ENCODE data around the gene CHRFAM7A.
"Not testable (repeated sequence)": the region's sequence is repeated elsewhere in the genome, so short reads cannot be mapped to it uniquely, and the experiment has no call there.

CHRFAM7A gene

DNA sequence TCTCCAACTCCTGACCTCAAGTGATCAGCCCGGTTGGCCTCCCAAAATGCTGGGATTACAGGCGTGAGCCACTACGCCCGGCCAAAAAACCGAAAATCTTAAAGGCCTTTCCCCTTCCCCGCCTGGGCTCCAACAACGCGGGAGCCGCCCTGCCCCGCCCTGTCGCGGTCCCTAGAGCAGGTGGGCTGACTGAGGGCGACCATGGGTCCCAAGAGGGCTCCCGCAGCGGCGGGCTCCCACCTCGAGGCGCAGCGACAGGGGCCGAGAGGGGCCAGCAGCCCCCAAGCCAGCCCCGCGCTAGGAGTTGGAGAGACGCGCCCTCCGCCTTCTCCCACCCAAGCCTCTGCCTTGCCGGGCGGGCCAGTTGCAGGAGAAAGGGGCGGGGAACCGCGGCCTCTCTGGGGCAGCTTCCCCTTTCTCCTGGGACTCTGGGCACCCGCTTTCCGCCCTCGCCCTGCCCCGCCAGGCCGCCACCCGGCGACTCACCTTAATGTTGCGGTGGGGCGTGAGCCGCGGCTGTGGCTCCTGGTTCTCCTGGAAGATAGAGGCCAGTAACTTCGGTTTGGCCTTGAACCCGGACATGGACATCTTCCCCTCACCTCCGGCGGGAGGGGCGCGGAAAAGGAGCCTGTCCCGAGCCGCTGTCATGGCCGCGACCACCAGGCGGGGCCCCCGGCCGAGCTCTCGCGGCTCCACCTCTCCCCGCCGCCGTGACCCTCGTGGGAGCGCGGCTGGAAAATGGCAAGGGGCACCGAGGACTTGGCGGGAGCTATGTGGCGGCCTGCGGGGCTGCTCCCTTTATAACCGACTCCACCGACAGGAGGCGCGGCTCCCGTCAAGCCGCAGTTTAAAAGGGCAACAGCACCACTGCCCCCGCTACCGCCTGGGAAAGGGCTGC, at the start of gene CHRFAM7A:
CHRFAM7A (minus strand) TSS at position 775 of the 898 bp plus-strand sequence. CDS start 10,189 bp downstream, outside the sequence.
- not testable (repeated sequence) for DNase-seq (ENCODE audit: extremely low read depth, low read depth)

DNA sequence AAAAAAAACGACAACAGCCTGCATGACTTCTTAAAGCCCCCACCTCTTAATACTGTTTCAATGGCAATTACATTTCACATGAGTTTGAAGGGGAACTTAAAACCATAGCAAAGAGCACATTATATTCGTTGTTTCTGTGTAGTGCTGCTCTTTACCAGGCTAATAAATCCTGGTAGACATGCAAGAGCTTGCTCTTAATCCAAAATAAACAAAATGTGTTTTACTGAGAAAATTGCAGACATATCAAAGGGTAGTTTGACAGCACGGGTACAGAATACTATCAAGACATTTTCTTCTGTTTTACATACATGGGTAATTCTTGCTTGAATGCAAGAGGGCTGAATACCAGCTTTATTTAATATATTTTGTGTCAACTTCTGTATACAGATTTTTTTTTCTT, 45.0 kb upstream of the CHRFAM7A start:
- DNase-seq (ENCODE audit: extremely low read depth, low read depth): not testable (repeated sequence)

DNA sequence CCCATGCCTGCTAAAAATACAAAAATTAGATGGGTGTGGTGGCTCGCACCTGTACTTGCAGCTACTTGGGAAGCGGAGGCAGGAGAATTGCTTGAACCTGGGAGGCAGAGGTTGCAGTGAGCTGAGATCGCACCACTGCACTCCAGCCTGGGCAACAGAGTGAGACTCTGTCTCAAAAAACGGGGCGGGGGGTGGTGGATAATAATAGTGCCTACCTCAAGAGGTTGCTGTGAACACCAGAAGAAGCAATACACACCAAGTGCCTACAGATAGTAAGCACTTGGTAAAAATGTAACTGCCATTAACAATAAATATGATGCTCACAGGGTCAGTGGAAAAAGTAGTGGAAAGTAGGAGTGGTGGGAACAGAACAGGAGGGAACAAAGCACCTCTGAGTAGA, 42.5 kb upstream of the CHRFAM7A start:
- not testable (repeated sequence) for DNase-seq (ENCODE audit: extremely low read depth, low read depth)

DNA sequence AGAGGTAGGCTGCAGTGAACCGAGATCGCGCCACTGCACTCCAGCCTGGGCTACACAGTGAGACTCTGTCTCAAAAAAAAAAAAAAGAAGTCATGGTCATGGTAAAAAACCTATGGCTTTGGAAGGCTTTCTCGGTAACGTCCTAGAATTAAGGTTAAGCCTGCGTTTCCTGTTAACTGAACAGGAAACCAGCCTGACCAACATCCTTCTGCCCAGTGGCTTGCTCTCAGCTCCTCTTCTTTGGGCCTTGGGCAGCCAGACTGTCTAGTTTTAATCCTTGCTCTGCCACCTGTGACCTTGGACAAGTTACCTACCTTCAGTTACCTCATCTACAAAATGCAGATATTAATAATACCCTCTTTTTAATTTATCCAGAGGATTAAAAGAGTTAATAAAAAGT, 27.4 kb upstream of the CHRFAM7A start:
- DNase-seq (ENCODE audit: extremely low read depth, low read depth): not testable (repeated sequence)

DNA sequence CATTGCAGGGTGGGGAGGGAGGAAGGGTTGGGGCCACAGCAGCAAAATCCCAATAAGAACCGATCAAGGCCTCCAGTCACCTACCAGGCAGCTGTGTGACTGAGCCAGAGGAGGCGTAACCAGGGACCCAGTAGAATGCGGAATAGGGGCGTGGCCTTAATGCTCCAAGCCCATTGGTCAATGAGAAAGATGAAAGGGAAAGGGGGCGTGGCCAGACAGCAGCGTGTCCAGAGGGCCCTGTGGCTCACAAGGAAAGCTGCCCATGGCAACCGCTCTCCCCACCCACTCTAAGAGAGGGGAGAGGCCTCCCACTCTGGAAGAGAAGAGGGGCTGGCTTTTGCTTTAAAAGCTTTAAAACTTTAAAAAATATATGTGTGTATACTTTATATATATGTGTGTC, 20.8 kb upstream of the CHRFAM7A start, which contains the start of gene GOLGA8R:
GOLGA8R (minus strand) TSS at position 101 of the 400 bp plus-strand sequence; CDS start at position 3, 98 bp downstream.
- not testable (repeated sequence) for DNase-seq (ENCODE audit: extremely low read depth, low read depth)

DNA sequence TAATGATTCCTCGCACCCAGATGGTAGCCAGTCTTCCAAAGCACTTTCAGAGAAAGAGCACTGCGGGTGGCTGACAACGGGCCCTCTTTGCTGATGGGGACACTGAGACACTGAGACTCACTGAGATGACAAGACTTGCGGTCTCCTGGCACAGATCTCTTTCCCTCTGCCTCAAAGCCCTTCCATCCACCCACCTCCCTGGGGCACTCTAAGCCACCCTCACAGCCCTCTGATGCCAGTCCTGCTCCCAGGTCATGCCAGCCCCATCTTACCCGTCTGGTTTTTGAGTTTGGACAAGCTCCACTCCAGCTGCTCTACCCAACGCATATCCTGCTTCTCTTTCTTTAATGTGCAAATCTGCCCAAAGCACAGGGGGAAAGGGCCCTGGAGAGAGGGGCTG, 14.3 kb upstream of the CHRFAM7A start:
- DNase-seq (ENCODE audit: extremely low read depth, low read depth): not testable (repeated sequence)

DNA sequence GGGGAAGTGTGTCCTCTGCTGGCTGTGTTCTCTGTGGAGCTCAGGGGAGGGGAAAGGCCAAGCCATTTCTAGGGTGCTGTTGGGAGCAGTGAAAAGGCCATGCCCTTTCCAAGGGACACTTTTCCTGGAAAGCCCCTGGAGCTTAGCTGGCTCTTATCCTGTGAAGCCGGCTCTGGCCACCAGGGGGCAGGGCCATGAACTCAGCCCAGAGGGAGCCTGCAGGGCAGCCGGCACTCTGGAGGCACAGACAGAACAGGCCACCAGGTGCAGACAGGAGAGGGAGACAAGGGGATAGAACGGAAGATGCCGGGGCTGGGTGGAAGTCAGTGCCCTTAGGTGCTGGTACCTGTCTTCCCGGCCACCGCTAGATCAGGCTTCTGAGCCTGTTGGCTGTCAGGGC, 5.6 kb upstream of the CHRFAM7A start:
- not testable (repeated sequence) for DNase-seq (ENCODE audit: extremely low read depth, low read depth)

DNA sequence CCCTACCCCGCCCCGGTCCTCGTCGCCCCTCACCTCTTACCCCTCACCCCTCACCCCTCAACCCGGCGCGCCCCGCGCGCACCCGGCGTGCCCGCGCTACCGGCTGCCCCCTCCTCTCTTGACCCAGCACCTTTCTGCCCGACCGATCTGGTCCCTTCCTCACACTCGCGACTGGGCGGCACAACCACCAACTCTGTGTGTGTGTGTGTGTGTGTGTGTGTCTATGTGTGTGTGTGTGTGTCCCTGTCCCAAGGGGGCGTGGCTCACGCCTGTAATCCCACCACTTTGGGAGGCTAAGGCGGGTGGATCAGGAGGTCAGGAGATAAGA, 288 bp upstream of the CHRFAM7A start:
- DNase-seq (ENCODE audit: extremely low read depth, low read depth): not testable (repeated sequence)

DNA sequence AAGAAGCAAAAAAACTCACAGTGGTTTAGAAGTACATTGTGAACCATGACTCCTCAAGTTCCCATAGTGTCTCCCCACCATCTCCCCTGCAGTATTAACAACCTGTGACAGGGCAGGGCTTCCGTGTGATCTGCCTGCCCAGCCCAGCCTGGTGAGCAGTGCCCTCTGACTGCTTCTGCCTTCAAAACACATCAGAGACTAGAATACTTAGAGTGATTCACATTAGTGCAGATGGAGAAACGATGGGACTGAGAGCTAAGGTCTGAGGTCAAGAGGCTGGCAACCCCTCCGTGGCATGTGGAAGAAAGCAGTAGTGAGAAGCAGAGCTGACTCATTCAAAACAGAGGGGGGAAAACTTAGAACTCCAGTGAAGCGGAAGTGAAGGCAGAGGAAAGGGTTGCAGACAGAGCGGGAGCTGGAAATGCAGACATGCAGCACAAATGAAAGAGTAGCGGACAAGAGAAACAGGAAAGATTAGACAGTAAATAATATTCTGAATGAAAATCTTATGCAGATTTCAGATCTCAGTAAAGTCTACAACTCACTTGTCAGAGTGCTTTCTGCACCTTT, 6.9 kb downstream of the CHRFAM7A start:
- DNase-seq (ENCODE audit: extremely low read depth, low read depth): not testable (repeated sequence)

DNA sequence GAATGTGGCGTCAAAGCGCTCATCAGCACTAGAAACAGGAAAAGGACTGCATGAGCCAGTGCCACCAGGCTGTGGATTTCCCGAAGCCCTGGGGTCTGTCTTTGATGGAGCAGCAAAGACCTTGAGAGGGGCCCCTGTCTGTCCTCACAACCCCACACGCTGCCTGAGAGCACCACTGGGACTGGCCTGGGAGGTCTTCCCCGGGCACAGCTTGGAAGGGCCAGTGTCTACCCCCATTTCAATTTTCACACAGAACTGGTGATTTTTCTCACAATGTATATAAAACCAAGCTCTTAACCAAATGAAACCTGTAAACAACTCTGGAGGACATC, 16.3 kb downstream of the CHRFAM7A start:
- not testable (repeated sequence) for DNase-seq (ENCODE audit: extremely low read depth, low read depth)

DNA sequence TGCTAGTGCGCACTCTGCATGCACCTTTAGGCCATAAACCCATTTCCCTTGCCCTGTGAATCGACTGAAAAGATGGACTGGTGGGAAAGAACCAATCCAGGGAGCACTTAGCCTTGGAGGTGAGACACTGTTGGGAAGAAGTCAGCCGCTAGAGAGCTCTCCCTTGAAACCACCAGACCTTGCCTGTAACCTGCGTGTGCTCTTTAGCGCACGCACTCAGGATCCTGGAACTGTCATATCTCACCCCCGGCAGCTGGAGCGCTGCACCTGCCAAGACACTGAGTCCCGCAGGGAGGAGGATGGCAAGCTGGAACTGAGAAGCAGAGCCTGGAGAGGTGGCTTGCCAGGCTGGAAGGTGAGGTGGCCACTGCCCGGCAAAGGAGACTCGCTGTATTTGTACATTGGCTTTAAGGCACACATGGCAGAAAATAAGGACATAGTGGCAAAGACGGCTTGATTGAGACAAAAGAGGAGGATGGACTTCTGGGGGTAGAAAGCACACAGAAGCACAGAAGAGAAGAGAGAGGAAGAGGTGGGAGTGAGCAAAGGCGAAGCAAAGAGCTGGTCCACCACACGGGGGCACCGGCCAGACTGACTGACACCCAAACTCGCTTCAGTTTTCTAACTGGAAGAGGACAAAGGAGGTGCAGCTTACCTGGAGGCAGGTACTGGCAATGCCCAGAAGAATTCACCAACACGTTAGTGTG, 16.8 kb downstream of the CHRFAM7A start:
- not testable (repeated sequence) for DNase-seq (ENCODE audit: extremely low read depth, low read depth)

DNA sequence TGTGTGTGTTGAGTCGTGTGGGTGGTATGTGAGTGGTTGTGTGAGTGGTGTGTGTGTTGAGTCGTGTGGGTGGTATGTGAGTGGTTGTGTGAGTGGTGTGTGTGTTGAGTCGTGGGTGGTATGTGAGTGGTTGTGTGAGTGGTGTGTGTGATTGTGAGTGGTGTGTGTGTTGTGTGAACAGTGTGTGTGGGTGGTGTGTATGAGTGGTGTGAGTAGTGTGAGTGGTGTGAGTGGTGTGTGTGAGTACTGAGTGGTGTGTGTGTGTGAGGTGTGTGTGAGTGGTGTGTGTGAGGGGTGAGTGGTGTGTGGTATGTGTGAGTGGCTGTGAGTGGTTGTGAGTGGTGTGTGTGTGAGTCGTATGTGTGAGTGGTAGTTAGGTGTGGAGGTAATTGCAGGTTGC, 17.5 kb downstream of the CHRFAM7A start:
- not testable (repeated sequence) for DNase-seq (ENCODE audit: extremely low read depth, low read depth)

DNA sequence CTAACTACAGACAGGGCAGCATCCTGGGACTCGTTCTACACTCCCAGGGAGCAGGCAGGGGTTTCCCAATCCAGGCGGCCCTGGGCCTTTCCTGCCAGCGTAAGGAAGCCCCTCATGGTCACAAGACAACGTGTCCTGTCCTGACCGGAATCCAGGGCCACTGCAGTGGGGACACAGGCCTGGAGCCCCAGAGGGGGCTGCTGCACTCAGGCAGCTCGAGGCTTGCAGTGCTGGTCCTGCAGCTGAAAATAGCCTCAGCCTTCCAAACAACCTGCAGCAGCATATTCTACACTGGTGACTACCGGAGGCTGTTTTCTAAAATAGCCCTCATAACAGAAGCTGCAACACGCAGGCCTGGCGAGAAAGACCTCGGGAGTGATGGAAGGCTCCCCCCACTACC, 18.5 kb downstream of the CHRFAM7A start:
- DNase-seq (ENCODE audit: extremely low read depth, low read depth): not testable (repeated sequence)

DNA sequence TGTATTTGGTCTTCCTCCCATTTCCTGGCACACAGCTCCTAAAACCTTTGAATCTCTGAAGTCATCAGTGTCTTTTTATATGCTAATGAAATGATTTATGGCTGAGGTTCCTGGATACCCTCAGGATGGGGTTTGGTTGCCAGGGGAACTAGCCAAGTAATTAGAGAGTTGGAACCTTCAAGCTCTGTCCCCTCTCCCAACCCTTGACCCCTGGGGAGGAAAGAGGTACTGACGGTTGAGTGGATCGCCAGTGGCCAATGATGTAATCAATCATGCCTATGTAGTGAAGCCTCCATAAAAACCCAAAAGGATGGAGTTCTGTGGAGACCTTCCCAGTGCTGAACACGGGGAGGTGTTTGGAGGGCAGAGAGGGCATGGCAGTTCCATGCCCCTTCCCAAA, 25.1 kb downstream of the CHRFAM7A start:
- DNase-seq (ENCODE audit: extremely low read depth, low read depth): not testable (repeated sequence)

DNA sequence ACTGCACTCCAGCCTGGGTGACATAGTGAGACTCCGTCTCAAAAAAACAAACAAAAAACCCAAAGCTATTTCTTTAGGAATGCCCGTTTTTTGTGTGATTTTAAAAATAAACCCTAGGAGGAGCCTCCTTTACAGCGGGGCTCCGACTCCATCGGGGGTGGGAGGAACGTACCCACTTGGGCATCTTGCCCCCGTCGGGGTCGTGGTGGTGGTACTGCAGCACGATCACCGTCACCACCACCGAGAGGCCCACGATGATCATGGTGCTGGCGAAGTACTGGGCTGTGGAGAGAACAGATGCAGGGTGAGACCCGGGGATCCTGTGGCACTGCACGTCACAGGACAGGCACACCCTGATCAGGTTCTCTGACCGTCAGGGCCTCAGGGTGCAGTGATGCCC, 26.1 kb downstream of the CHRFAM7A start:
- not testable (repeated sequence) for DNase-seq (ENCODE audit: extremely low read depth, low read depth)

DNA sequence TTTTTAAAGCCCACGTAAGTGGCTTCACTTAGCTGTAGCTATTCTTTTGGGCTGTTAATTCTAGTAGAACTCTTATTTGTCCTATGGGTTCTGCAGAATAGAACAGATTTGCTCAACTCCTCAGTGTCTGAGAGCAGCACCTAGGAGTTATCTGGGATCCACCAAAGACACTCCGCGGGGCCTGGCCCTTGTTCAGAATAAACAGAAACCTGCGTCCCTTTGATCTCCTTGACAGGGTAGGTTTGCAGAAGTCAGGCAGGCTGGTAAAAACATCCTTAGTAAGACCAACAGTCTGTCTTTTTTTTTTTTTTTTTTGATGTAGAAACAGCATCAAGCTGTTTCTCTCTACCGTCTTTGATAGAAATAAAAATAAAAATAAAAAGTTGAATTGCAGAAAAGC, 31.9 kb downstream of the CHRFAM7A start:
- not testable (repeated sequence) for DNase-seq (ENCODE audit: extremely low read depth, low read depth)

DNA sequence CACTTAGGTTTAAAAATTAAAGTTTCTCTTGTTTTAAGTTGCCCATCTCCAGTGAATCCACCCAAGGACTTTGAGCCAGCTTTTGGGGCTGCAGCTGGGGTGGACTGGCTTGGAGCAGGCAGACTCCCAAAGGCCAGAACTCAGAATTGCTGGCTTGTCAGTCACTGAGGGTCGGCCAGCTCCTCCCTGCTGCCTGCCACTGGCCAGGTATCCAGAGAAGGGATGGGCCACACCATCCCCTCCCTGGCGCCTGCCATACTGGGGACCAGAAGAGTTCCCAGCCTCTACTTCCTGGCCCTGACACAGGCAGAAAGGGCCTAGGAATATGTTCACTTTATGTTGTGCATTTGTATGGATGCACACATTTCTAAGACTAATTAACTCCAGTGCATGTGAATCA, 32.4 kb downstream of the CHRFAM7A start:
- not testable (repeated sequence) for DNase-seq (ENCODE audit: extremely low read depth, low read depth)

DNA sequence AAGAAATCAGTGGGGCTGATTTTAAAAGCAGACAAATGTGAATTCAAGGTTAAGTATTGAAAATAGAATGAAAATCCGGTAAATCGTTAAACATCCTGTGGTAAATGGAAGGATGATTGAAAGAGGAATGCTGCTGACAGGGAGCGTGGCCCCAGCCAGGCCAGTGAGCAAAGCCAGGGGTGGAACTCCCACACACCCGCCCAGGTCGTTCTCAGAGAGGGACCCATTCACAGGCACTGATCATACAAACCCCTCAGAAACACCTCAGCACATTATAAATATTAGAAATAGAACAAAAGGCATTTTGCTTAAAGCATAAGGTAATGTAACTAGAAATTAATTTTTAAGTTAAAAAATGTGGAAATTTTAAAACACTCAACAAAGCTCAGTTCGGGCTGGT, 38.3 kb downstream of the CHRFAM7A start:
- DNase-seq (ENCODE audit: extremely low read depth, low read depth): not testable (repeated sequence)

DNA sequence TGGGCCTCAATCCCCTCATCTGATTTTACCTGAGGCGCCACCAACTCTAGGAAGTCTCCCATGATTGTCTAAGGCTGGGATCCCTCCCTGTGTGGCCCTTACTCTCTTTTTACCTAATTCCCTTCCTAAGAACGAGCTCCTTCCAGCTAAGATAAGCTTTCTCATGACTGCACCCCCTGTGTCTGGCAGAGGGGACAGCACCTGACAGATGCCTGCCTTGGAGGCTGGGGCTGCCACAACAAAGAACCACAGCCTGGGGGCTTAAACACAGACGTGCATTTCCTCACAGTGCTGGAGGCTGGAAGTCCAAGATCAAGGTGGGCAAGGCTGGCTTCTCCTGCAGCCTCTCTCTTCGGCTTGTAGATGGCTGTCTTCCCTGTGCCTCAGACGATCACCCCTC, 43.5 kb downstream of the CHRFAM7A start:
- not testable (repeated sequence) for DNase-seq (ENCODE audit: extremely low read depth, low read depth)

DNA sequence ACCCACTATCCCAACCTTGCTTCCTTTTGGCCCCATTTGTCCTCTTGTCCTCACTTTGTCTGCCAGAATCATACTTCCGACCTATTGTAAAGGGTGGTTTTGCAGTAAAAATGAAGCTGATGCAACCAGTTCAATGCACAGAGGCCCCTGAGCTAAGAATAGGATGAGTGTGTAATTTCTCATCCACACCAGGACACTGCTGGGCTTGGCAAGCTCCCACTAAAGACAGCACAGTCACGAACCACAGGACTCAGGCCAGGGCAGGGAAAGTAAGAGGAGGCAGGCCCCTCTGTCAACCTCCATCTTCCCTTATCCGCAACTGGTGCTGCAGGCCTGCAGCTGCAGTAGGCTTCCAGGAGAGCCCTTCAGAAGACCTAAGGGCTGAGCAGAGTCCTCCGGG, 56.8 kb downstream of the CHRFAM7A start:
- not testable (repeated sequence) for DNase-seq (ENCODE audit: extremely low read depth, low read depth)

DNA sequence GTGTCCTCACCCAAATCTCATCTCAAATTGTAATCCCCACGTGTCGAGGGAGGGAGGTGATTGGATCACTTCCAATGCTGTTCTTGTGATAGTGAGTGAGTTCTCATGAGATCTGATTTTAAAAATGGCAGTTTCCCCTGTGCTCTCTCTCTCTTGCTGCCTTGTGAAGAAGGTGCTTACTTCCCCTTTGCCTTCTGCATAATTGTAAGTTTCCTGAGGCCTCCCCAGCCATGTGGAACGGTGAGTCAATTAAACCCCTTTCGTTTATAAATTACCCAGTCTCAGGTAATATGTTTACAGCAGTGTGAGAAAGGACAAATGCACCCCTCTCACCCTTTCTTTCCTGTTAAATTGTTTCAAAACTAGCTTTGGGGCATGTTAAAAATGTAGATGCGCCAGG, 59.2 kb downstream of the CHRFAM7A start:
- not testable (repeated sequence) for DNase-seq (ENCODE audit: extremely low read depth, low read depth)

DNA sequence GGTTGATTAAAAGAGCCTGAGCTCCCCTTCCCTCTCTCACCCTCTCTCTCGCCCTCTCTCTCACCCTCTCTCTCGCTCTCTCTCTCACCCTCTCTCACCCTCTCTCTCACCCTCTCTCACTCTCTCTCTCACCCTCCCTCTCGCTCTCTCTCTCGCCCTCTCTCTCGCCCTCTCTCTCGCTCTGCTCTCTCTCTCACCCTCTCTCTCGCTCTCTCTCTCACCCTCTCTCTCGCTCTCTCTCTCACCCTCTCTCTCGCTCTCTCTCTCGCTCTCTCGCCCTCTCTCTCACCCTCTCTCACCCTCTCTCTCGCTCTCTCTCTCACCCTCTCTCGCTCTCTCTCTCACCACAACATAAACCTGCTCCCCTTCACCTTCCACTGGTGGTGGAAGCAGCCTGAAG, 67.2 kb downstream of the CHRFAM7A start:
- not testable (repeated sequence) for DNase-seq (ENCODE audit: extremely low read depth, low read depth)
